ENCODE measurements around the gene COL1A1.

DNA sequence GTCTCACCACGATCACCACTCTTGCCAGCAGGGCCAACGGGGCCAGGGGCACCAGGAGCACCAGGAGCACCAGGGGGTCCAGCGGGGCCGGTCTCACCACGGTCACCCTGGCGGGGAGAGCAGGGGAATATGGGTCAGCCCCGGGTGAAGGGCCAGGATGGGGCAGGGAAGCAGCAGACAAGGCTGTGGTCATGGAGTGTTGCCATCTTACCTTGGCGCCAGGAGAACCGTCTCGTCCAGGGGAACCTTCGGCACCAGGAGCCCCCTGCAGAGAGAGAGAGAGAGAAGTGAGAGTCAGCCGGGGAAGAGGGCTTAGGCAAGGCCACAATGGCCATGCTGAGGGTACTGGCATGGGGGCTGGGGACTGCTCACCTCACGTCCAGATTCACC lies 12.9 kb downstream of the COL1A1 start:
- TF ChIP-seq, protein P1, sequence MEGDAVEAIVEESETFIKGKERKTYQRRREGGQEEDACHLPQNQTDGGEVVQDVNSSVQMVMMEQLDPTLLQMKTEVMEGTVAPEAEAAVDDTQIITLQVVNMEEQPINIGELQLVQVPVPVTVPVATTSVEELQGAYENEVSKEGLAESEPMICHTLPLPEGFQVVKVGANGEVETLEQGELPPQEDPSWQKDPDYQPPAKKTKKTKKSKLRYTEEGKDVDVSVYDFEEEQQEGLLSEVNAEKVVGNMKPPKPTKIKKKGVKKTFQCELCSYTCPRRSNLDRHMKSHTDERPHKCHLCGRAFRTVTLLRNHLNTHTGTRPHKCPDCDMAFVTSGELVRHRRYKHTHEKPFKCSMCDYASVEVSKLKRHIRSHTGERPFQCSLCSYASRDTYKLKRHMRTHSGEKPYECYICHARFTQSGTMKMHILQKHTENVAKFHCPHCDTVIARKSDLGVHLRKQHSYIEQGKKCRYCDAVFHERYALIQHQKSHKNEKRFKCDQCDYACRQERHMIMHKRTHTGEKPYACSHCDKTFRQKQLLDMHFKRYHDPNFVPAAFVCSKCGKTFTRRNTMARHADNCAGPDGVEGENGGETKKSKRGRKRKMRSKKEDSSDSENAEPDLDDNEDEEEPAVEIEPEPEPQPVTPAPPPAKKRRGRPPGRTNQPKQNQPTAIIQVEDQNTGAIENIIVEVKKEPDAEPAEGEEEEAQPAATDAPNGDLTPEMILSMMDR (IDR thresholded peaks at IDR 0.05), result no peak
- no peak for TF ChIP-seq POLR2AphosphoS5 (IDR thresholded peaks at IDR 0.05)
